Measurements from ENCODE around the gene NRDC. TPM values are rescaled to one million over a fixed set of nuclear protein-coding genes. Genes with fewer than 3 reads are reported as not detected.

The NRDC gene
- total and polyA plus RNA-seq, 9 of the 15 experiments (the other 6 are each of a cell fraction or from before 2014, with no cell fraction given), result 102 to 371 (median 201) TPM

GRCh38 chr1:51750218-51750617 lies 128.3 kb downstream of the NRDC start (continued):
- TF ChIP-seq ELF4 (CRISPR knock-in tag; IDR thresholded peaks at IDR 0.05) (no peak), ZNF316 (IDR thresholded peaks at IDR 0.05) (peak; percentile 26; the same call in 1 of the 2 replicates), JUND (IDR thresholded peaks at IDR 0.05; ENCODE audit: borderline replicate concordance, low read depth, low read length) (peak; percentile 98), JUND (tag; IDR thresholded peaks at IDR 0.05; ENCODE audit: borderline replicate concordance, low read depth, low read length) (peak; percentile 97), NFRKB (IDR thresholded peaks at IDR 0.05; ENCODE audit: low read depth) (0 out of 2 replicates have a peak, but pooled peaks have one; percentile 21), ZC3H8 (IDR thresholded peaks at IDR 0.05) (no peak), NFATC3 (IDR thresholded peaks at IDR 0.05) (peak; percentile 73; the same call in 1 of the 2 replicates), SMARCC2 (IDR thresholded peaks at IDR 0.05; ENCODE audit: low read depth) (peak; percentile 74), SREBF1 (IDR thresholded peaks at IDR 0.05; ENCODE audit: borderline replicate concordance, low read depth, low read length) (no peak), ZBTB9 (CRISPR knock-in tag; IDR thresholded peaks at IDR 0.05) (no peak), ZNF24 (IDR thresholded peaks at IDR 0.05) (no peak), POLR2A (conservative IDR thresholded peaks at IDR 0.05) (no peak), ZFP36 (IDR thresholded peaks at IDR 0.05; ENCODE audit: low read depth, low read length, partially characterized antibody) (no peak), IFI16 (CRISPR knock-in tag; IDR thresholded peaks at IDR 0.05) (no peak), ZNF780A (CRISPR knock-in tag; IDR thresholded peaks at IDR 0.05) (no peak), FOXM1 (IDR thresholded peaks at IDR 0.05; ENCODE audit: low read depth) (peak; percentile 20; the same call in 1 of the 2 replicates), FOXM1 (CRISPR knock-in tag; IDR thresholded peaks at IDR 0.05; ENCODE audit: low read depth) (no peak), CEBPG (CRISPR knock-in tag; IDR thresholded peaks at IDR 0.05) (no peak), CEBPG (tag; conservative IDR thresholded peaks at IDR 0.05 in 1 of 2, IDR thresholded peaks at IDR 0.05 in 1 of 2) (no peak), FOS (IDR thresholded peaks at IDR 0.05; ENCODE audit: extremely low read depth, insufficient read length) (peak; percentile 60), MED1 (CRISPR knock-in tag; IDR thresholded peaks at IDR 0.05; ENCODE audit: borderline replicate concordance) (no peak), C11orf30 (IDR thresholded peaks at IDR 0.05; ENCODE audit: low read depth) (peak; percentile 28; the same call in 1 of the 2 replicates), BCOR (IDR thresholded peaks at IDR 0.05) (no peak), ESRRB (CRISPR knock-in tag; IDR thresholded peaks at IDR 0.05; ENCODE audit: borderline replicate concordance) (no peak), BDP1 (IDR thresholded peaks at IDR 0.05; ENCODE audit: insufficient read depth, insufficient read length) (no peak)
- TF ChIP-seq, protein P1, sequence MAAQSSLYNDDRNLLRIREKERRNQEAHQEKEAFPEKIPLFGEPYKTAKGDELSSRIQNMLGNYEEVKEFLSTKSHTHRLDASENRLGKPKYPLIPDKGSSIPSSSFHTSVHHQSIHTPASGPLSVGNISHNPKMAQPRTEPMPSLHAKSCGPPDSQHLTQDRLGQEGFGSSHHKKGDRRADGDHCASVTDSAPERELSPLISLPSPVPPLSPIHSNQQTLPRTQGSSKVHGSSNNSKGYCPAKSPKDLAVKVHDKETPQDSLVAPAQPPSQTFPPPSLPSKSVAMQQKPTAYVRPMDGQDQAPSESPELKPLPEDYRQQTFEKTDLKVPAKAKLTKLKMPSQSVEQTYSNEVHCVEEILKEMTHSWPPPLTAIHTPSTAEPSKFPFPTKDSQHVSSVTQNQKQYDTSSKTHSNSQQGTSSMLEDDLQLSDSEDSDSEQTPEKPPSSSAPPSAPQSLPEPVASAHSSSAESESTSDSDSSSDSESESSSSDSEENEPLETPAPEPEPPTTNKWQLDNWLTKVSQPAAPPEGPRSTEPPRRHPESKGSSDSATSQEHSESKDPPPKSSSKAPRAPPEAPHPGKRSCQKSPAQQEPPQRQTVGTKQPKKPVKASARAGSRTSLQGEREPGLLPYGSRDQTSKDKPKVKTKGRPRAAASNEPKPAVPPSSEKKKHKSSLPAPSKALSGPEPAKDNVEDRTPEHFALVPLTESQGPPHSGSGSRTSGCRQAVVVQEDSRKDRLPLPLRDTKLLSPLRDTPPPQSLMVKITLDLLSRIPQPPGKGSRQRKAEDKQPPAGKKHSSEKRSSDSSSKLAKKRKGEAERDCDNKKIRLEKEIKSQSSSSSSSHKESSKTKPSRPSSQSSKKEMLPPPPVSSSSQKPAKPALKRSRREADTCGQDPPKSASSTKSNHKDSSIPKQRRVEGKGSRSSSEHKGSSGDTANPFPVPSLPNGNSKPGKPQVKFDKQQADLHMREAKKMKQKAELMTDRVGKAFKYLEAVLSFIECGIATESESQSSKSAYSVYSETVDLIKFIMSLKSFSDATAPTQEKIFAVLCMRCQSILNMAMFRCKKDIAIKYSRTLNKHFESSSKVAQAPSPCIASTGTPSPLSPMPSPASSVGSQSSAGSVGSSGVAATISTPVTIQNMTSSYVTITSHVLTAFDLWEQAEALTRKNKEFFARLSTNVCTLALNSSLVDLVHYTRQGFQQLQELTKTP (IDR thresholded peaks at IDR 0.05; ENCODE audit: low read depth in 1 of 2, partially characterized antibody in 2 of 2), result no peak
- TF ChIP-seq, protein P2, sequence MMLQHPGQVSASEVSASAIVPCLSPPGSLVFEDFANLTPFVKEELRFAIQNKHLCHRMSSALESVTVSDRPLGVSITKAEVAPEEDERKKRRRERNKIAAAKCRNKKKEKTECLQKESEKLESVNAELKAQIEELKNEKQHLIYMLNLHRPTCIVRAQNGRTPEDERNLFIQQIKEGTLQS (IDR thresholded peaks at IDR 0.05), result peak; percentile 96
- TF ChIP-seq, protein P2 (CRISPR knock-in tag; conservative IDR thresholded peaks at IDR 0.05), result no peak
